Effector memory CD4-positive, alpha-beta T cell (primary cell): ENCODE measurements around the gene GSTO1.

Experiments used
- DNase-seq, 3 donors: peaks; one replicate each; pipeline ENCODE4 v3.0.0-alpha.2; 2020
- H3K27ac ChIP-seq: 2 replicates; pipeline ENCODE4 v1.7.0; 2013; ENCODE audit warnings: mild to moderate bottlenecking, low read length, moderate library complexity; ENCODE audit not compliant: insufficient read depth, poor library complexity, severe bottlenecking
- H3K27me3 ChIP-seq: replicated peaks from 2 replicates; pipeline ENCODE4 v1.7.0; 2013; ENCODE audit warnings: mild to moderate bottlenecking, low read length; ENCODE audit not compliant: insufficient read depth, control insufficient read depth, poor library complexity, severe bottlenecking
- H3K36me3 ChIP-seq: 2 replicates; pipeline ENCODE4 v1.7.0; 2013; ENCODE audit warnings: mild to moderate bottlenecking, low read length, moderate library complexity; ENCODE audit not compliant: control insufficient read depth, insufficient read depth
- H3K4me1 ChIP-seq: 2 replicates; pipeline ENCODE4 v1.7.0; 2013; ENCODE audit warnings: low read length, mild to moderate bottlenecking; ENCODE audit not compliant: control insufficient read depth, insufficient read depth, poor library complexity, severe bottlenecking
- H3K4me3 ChIP-seq: 2 replicates; pipeline ENCODE4 v1.7.0; 2013; ENCODE audit warnings: low read length, low read depth, mild to moderate bottlenecking; ENCODE audit not compliant: insufficient read depth, poor library complexity, severe bottlenecking
- H3K9me3 ChIP-seq: 2 replicates; pipeline ENCODE4 v1.7.0; 2013; ENCODE audit warnings: mild to moderate bottlenecking, low read length, moderate library complexity; ENCODE audit not compliant: control insufficient read depth

Gene GSTO1

GRCh38 chr10:104288355-104288754, 33.7 kb downstream of the GSTO1 start:
- Histone ChIP-seq H3K9me3 (no peaks in the 10 kb centered on the region), H3K27ac (no peak overlapping the region), H3K36me3 (no peaks in the 10 kb centered on the region), H3K27me3 (peaks cover 5% of the 10 kb centered on the region), H3K4me3 (no peak overlapping the region), H3K4me1 (peaks cover 2% of the 10 kb centered on the region)
- DNase-seq: no peak

GRCh38 chr10:104291439-104291951, 36.8 kb downstream of the GSTO1 start:
- DNase-seq: peak; percentile 69 to 82 (median 77)
- Histone ChIP-seq H3K27ac (no peak overlapping the region), H3K4me1 (peaks cover 2% of the 10 kb centered on the region), H3K36me3 (no peaks in the 10 kb centered on the region), H3K4me3 (no peak overlapping the region), H3K9me3 (no peaks in the 10 kb centered on the region), H3K27me3 (peaks cover 5% of the 10 kb centered on the region)

GRCh38 chr10:104293011-104293410, 38.3 kb downstream of the GSTO1 start:
- no peak overlapping the region for H3K27ac ChIP-seq
- peaks cover 5% of the 10 kb centered on the region for H3K27me3 ChIP-seq
- DNase-seq: no peak
- no peak overlapping the region for H3K4me3 ChIP-seq
- no peaks in the 10 kb centered on the region for H3K36me3 ChIP-seq
- H3K9me3 ChIP-seq: no peaks in the 10 kb centered on the region
- peaks cover 2% of the 10 kb centered on the region for H3K4me1 ChIP-seq

- Histone ChIP-seq H3K4me1 (peaks cover 2% of the 10 kb centered on the region), H3K4me3 (no peak overlapping the region), H3K27me3 (peaks cover 5% of the 10 kb centered on the region), H3K27ac (no peak overlapping the region), H3K9me3 (no peaks in the 10 kb centered on the region), H3K36me3 (no peaks in the 10 kb centered on the region)
- DNase-seq: no peak
Observed at GRCh38 chr10:104293781-104294321, 39.2 kb downstream of the GSTO1 start.

GRCh38 chr10:104296687-104297436, 42.2 kb downstream of the GSTO1 start:
- Histone ChIP-seq H3K36me3 (no peaks in the 10 kb centered on the region), H3K9me3 (no peaks in the 10 kb centered on the region), H3K27ac (no peak overlapping the region), H3K4me3 (no peak overlapping the region), H3K27me3 (no peaks in the 10 kb centered on the region), H3K4me1 (no peaks in the 10 kb centered on the region)
- no peak for DNase-seq

GRCh38 chr10:104297697-104298660, 43.3 kb downstream of the GSTO1 start:
- Histone ChIP-seq H3K36me3 (no peaks in the 10 kb centered on the region), H3K9me3 (no peaks in the 10 kb centered on the region), H3K4me1 (no peaks in the 10 kb centered on the region), H3K27ac (no peak overlapping the region), H3K4me3 (no peak overlapping the region), H3K27me3 (no peaks in the 10 kb centered on the region)
- peak in 1 of 3 donors; percentile 17 for DNase-seq

GRCh38 chr10:104299031-104299904, 44.6 kb downstream of the GSTO1 start:
- Histone ChIP-seq H3K36me3 (no peaks in the 10 kb centered on the region), H3K4me1 (no peaks in the 10 kb centered on the region), H3K27ac (no peak overlapping the region), H3K27me3 (no peaks in the 10 kb centered on the region), H3K4me3 (no peak overlapping the region), H3K9me3 (no peaks in the 10 kb centered on the region)
- DNase-seq: no peak

- DNase-seq: no peak
- Histone ChIP-seq H3K27ac (no peak overlapping the region), H3K4me3 (no peak overlapping the region), H3K4me1 (no peaks in the 10 kb centered on the region), H3K27me3 (no peaks in the 10 kb centered on the region), H3K36me3 (no peaks in the 10 kb centered on the region), H3K9me3 (no peaks in the 10 kb centered on the region)
Observed at GRCh38 chr10:104300002-104300735, 45.5 kb downstream of the GSTO1 start.
